Measurements from ENCODE around the gene OBSCN.

- TF ChIP-seq CTCF (conservative IDR thresholded peaks at IDR 0.05; ENCODE audit: low read depth, low read length) (no peak), EZH2phosphoT487 (IDR thresholded peaks at IDR 0.05; ENCODE audit: borderline replicate concordance, low read length) (no peak)
Measured at GRCh38 chr1:228174482-228175315, 33.1 kb upstream of the OBSCN start.

Data from PC-3 (cell line).